ENCODE results near the gene ICE2.

ICE2 gene

GRCh38 chr15:60493166-60493565 is 14.2 kb upstream of the ICE2 start:
- no peak for DNase-seq (ENCODE audit: low read depth in 2 of 2)

GRCh38 chr15:60486742-60487141 is 7.8 kb upstream of the ICE2 start:
- DNase-seq (ENCODE audit: low read depth in 2 of 2) = no peak

GRCh38 chr15:60485365-60486055 is 6.6 kb upstream of the ICE2 start:
- DNase-seq (ENCODE audit: low read depth in 2 of 2) = no peak

- no peak for DNase-seq (ENCODE audit: low read depth in 2 of 2)
Measured at GRCh38 chr15:60483042-60483441, 4.1 kb upstream of the ICE2 start.

- no peak for DNase-seq (ENCODE audit: low read depth in 2 of 2)
Measured at GRCh38 chr15:60480888-60481287, 1.9 kb upstream of the ICE2 start.

- DNase-seq (ENCODE audit: low read depth in 2 of 2) = no peak
Measured at GRCh38 chr15:60480149-60480548, 1.2 kb upstream of the ICE2 start.

GRCh38 chr15:60479361-60480110 is 594 bp upstream of the ICE2 start:
- DNase-seq (ENCODE audit: low read depth in 2 of 2) = no peak

GRCh38 chr15:60477916-60478565 is 901 bp downstream of the ICE2 start:
- no peak for DNase-seq (ENCODE audit: low read depth in 2 of 2)

- DNase-seq (ENCODE audit: low read depth in 2 of 2) = no peak
Measured at GRCh38 chr15:60477164-60477563, 1.8 kb downstream of the ICE2 start.

GRCh38 chr15:60476713-60477112 is 2.2 kb downstream of the ICE2 start:
- DNase-seq (ENCODE audit: low read depth in 2 of 2) = peak; percentile 40 to 48

GRCh38 chr15:60473135-60473534 is 5.8 kb downstream of the ICE2 start:
- DNase-seq (ENCODE audit: low read depth in 2 of 2) = no peak

GRCh38 chr15:60471314-60471713 is 7.6 kb downstream of the ICE2 start:
- no peak for DNase-seq (ENCODE audit: low read depth in 2 of 2)

GRCh38 chr15:60469893-60470641 is 8.9 kb downstream of the ICE2 start:
- DNase-seq (ENCODE audit: low read depth in 2 of 2) = no peak

- no peak for DNase-seq (ENCODE audit: low read depth in 2 of 2)
Measured at GRCh38 chr15:60464836-60465630, 13.9 kb downstream of the ICE2 start.

- DNase-seq (ENCODE audit: low read depth in 2 of 2) = no peak
Measured at GRCh38 chr15:60462027-60462426, 16.9 kb downstream of the ICE2 start.

- no peak for DNase-seq (ENCODE audit: low read depth in 2 of 2)
Measured at GRCh38 chr15:60460931-60461330, 18.0 kb downstream of the ICE2 start.

- DNase-seq (ENCODE audit: low read depth in 2 of 2) = no peak
Measured at GRCh38 chr15:60458721-60459120, 20.2 kb downstream of the ICE2 start.

GRCh38 chr15:60457985-60458384 is 21.0 kb downstream of the ICE2 start:
- no peak for DNase-seq (ENCODE audit: low read depth in 2 of 2)

GRCh38 chr15:60454824-60455223 is 24.1 kb downstream of the ICE2 start:
- no peak for DNase-seq (ENCODE audit: low read depth in 2 of 2)

GRCh38 chr15:60448668-60449360 is 30.1 kb downstream of the ICE2 start:
- DNase-seq (ENCODE audit: low read depth in 2 of 2) = no peak

Measured in fibroblast of skin of left quadriceps (primary cell).